ENCODE data around the gene KLHL34. TPM values are rescaled to one million over a fixed set of nuclear protein-coding genes. Genes with fewer than 3 reads are reported as not detected.

Gene KLHL34
- total RNA-seq, 4 donors from 2014 or later, result 0.16 to 0.73 (median 0.67) TPM; not detected in 1

DNA sequence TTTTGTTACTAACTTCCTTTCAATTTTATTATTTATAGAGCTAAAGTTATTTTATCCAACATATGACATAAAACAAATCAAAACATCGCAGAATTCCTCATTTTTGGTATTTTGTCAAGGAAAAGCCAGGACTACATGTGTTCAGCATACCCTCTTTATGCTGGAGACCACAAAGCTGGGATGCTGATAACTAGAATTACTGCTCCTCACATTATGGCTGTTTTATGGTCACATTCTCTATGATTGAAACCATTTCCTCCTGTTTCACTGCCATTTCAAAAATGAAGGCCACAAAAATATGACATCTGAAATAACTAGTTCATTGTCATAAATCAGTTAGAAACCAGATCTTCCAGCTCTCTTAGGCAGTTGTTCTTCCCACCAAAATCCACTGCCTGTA, 41.7 kb downstream of the KLHL34 start:
- Histone ChIP-seq H3K36me3 (no peaks in the 10 kb centered on the region), H3K4me3 (no peak overlapping the region), H3K9me3 (no peaks in the 10 kb centered on the region), H3K27ac (no peak overlapping the region), H3K4me1 (peaks cover 0 to 4% (median 0%) of the 10 kb centered on the region in 3 donors), H3K27me3 (no peaks in the 10 kb centered on the region)
- 67 to 100% methylated on average over 1 of the region's 1 CpG for WGBS, 2 donors (ENCODE audit: low coverage in 1 of 2)
- TF ChIP-seq POLR2AphosphoS5 (IDR thresholded peaks at IDR 0.05) (no peak), POLR2A (IDR thresholded peaks at IDR 0.05) (no peak), EP300 (IDR thresholded peaks at IDR 0.05) (no peak)
- TF ChIP-seq, protein P1, sequence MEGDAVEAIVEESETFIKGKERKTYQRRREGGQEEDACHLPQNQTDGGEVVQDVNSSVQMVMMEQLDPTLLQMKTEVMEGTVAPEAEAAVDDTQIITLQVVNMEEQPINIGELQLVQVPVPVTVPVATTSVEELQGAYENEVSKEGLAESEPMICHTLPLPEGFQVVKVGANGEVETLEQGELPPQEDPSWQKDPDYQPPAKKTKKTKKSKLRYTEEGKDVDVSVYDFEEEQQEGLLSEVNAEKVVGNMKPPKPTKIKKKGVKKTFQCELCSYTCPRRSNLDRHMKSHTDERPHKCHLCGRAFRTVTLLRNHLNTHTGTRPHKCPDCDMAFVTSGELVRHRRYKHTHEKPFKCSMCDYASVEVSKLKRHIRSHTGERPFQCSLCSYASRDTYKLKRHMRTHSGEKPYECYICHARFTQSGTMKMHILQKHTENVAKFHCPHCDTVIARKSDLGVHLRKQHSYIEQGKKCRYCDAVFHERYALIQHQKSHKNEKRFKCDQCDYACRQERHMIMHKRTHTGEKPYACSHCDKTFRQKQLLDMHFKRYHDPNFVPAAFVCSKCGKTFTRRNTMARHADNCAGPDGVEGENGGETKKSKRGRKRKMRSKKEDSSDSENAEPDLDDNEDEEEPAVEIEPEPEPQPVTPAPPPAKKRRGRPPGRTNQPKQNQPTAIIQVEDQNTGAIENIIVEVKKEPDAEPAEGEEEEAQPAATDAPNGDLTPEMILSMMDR (IDR thresholded peaks at IDR 0.05), result no peak
- ATAC-seq, result no peak

DNA sequence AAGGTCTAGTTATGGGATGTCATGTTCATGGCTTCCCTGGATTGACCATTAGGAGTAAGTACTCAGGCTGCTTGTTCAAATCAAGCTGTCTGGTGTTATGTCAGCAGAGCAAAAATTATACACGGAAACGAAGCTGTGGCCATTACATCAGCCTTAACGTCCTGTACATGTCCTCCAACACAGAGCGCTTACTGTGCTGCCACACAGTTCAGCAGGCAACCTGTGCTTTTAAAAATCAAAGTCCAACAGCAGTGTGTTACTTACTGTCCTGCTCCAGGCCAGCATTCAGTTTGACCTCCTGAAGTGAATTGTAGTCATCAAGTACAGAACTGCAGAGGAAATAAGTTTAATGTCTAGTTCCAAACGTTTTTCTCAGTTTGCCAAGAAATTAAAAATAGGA, 46.0 kb downstream of the KLHL34 start:
- H3K36me3 ChIP-seq, result no peaks in the 10 kb centered on the region
- TF ChIP-seq, protein P1 (IDR thresholded peaks at IDR 0.05), result no peak
- TF ChIP-seq POLR2AphosphoS5 (IDR thresholded peaks at IDR 0.05) (no peak), EP300 (IDR thresholded peaks at IDR 0.05) (no peak), POLR2A (IDR thresholded peaks at IDR 0.05) (no peak)
- no peak overlapping the region for H3K4me3 ChIP-seq
- peaks cover 0 to 4% (median 0%) of the 10 kb centered on the region in 3 donors for H3K4me1 ChIP-seq
- no peak overlapping the region for H3K27ac ChIP-seq
- H3K27me3 ChIP-seq, result no peaks in the 10 kb centered on the region
- WGBS, 2 donors (ENCODE audit: low coverage in 1 of 2), result 45 to 53% methylated on average over 4 to 5 of the region's 5 CpGs
- no peak for ATAC-seq
- no peaks in the 10 kb centered on the region for H3K9me3 ChIP-seq

DNA sequence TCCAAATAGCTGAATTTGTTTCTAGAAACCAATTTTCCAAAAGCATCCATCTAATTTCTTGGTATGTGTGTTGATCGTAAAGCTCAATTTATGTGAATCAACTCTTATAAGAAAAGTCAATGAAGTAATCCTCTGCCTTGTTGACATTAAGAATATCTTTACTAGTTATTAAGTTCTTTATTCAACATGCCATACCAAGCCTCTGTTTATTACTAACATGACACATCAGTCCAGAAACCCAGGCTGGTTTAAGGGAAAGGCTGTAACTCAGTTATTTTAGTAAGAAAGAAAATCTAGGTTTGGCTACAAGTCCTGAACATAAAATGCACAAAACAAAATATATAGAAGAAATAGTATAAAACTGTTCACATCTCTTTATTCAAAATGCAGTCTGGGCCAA, 48.0 kb downstream of the KLHL34 start:
- WGBS, 2 donors (ENCODE audit: low coverage in 1 of 2), result 69 to 82% methylated on average over 1 of the region's 1 CpG
- no peaks in the 10 kb centered on the region for H3K27me3 ChIP-seq
- H3K9me3 ChIP-seq, result no peaks in the 10 kb centered on the region
- no peak overlapping the region for H3K4me3 ChIP-seq
- no peak for ATAC-seq
- TF ChIP-seq, protein P1 (IDR thresholded peaks at IDR 0.05), result no peak
- TF ChIP-seq POLR2AphosphoS5 (IDR thresholded peaks at IDR 0.05) (no peak), EP300 (IDR thresholded peaks at IDR 0.05) (no peak), POLR2A (IDR thresholded peaks at IDR 0.05) (no peak)
- H3K4me1 ChIP-seq, result peaks cover 0 to 4% (median 0%) of the 10 kb centered on the region in 3 donors
- H3K36me3 ChIP-seq, result no peaks in the 10 kb centered on the region
- H3K27ac ChIP-seq, result no peak overlapping the region

DNA sequence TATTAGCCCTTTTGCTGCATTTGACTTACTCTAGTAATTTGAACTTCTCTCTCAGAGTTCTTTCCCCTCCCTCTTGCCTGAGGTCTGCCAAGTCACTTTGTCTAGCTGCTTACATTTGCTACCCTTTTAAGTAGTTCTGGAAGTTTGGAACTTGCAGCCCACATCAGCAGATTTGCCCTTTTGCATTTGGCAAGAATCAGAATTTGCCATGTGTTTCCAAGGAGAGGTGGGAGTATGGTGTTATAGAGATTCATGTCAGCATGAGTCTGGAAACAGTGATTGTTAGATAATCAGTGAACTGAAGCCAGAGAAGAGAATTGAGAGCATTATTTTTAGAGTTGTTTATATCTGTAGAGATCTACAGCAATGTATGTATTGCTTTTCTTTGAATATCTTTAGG, 52.1 kb downstream of the KLHL34 start:
- no peaks in the 10 kb centered on the region for H3K36me3 ChIP-seq
- H3K27ac ChIP-seq, result no peak overlapping the region
- H3K9me3 ChIP-seq, result no peaks in the 10 kb centered on the region
- no peaks in the 10 kb centered on the region for H3K4me1 ChIP-seq
- no peaks in the 10 kb centered on the region for H3K27me3 ChIP-seq
- TF ChIP-seq, protein P1 (IDR thresholded peaks at IDR 0.05), result no peak
- TF ChIP-seq EP300 (IDR thresholded peaks at IDR 0.05) (no peak), POLR2AphosphoS5 (IDR thresholded peaks at IDR 0.05) (no peak), POLR2A (IDR thresholded peaks at IDR 0.05) (no peak)
- no peak for ATAC-seq
- H3K4me3 ChIP-seq, result no peak overlapping the region

Other genes with a start within 250 kb of the KLHL34 start
- 10 to 100 TPM; 14.8 to 32.5 (median 29.0) TPM for gene SMPX, start 99.8 kb upstream of the KLHL34 start, total RNA-seq
- gene MBTPS2, start 181.3 kb upstream of the KLHL34 start, total RNA-seq, result 10 to 100 TPM in 2 of 4 donors, 1 to 10 TPM in 2; 7.7 to 13.5 (median 10.1) TPM
- 1 to 10 TPM in 3 of 4 donors, under 1 TPM in 1; 0.42 to 2.4 (median 1.7) TPM for gene YY2, start 197.7 kb upstream of the KLHL34 start, total RNA-seq

All from gastroesophageal sphincter (tissue), 4 donors.